HG03159 (cell line): ENCODE measurements around the gene MRPL33.
A peak's percentile ranks its signal among the peaks of the same experiment; 100 is the strongest.

Experiments
- ATAC-seq: cut with Tn5 transposase; IDR thresholded peaks from one replicate; pipeline ENCODE4 v1.9.1; 2021; ENCODE audit warnings: mild to moderate bottlenecking, moderate library complexity; ENCODE audit not compliant: unreplicated experiment

Gene MRPL33

DNA sequence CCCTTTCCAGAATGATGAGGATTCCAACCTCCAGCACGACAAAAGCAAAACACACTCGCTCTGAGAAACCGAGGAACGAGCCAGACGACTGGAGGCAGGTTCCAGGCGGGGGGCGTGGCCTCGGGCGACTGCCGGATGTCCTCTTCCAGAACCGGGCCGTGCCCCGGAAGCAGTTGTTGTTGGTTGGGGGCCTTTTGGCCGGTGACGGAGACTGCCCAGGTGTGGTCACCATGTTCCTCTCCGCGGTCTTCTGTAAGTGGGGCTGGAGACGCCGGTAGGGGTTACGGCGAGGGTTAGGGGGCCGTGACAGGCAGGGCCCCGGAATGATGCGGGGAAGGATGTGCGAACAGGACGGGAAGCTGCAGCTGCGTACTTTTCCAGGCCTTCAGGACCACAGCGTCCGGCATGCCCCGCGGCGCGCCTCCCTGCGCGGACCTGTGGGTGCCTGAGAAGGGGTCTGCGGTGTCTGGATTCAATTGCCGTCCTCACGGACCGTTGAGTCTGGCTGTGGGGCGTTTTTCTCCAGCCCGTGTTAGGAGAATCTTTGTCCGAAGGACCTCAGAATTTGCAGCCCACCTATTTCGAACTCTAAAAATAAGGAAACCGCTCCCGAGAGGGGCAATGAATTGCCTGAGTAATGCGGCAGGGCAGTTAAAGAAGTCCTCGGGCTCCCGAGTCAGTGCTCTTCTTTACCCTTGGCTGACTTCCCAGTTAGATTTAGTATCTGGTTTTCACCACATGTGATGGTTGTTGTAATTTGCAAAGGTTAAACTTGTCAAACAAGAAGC is at the start of gene MRPL33:
Gene MRPL33, plus strand, starts transcription at position 172 of the 788 bp plus-strand sequence. Its CDS starts 59 bp downstream, at position 231.
- ATAC-seq, result peak; percentile 96

DNA sequence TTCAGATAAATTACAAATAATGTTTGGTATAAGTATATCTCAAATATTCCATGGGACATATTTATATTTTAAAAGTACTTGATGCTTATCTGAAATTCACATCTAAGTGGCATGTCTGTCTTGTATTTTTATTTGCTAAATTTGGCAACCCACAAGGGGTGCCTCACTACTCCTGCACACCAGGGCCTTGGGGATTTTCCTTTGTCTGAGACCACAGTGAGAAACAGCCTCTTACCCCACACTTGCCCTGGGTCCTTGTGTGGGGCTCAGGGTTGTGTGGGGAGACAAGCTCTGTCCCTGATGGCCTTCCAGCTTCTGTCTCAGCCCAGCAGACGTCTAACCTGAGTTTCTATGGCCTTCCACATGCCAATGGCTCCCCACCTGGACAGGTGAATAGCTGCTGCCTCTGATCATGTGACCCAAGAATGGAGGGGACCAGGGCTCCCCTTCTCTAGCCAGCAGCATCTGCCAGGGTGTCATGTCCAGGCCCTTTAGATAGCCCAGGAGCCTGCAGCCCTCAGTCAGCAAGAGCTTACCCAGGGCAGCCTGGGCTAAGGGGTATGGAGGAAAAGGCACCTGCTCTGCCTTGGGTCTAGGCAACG is 49.5 kb upstream of the MRPL33 start:
- ATAC-seq, result no peak

DNA sequence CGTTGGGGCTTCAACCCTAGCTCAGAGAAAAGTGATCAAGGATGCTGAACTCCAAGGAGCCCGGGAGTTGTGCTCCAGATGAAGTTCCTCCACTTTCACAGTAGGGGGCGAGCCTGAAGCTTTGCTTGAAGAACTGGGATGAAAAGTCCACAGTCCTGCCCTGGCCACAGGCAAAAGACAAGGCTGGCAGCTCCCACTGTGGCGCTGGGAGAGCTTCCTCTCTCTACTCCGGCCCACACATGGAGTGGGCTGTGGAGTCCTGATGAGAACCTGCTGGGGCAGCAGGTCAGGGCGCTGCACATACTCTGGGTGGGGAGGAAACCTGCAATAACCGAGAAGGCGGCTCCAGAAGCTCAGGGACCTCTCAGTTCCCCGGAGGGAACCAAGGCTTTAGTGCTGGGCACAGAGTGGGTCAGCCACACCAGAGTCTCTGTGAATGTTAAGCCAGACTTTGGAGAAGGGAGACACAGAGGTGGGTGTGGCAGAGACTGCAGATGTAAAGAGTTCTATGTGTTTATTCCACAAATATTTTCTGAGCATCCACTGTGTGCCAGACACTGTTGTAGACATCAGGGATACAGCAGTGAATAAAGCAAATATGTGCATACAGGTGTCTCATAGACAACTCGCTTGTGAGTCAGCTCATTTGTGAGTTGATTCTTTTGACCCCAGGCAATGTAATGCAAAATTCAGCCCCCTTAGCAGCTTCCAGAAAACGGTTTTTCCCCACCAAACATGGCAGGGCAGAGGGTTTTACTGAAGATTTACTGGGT is 48.0 kb upstream of the MRPL33 start:
- ATAC-seq, result no peak

DNA sequence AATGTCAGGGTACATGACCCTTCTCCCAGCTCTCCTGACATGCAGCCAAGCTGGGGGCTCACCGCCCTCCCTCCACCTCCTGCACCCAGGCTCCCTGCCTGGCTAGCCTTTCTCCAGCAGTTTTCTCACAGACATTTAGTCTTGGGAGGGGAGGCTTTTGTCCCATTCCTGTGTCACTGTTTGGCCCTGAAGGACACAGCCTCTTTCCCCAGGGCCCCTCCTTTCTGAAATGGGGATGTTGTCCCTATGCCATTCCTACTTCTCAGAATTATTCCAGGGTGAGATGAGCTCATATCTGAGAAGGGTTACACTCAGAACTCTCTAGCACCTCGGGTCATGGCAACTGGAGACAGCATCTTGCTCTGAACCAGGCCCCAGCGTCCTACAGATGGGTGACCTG is 47.3 kb upstream of the MRPL33 start:
- ATAC-seq, result no peak

DNA sequence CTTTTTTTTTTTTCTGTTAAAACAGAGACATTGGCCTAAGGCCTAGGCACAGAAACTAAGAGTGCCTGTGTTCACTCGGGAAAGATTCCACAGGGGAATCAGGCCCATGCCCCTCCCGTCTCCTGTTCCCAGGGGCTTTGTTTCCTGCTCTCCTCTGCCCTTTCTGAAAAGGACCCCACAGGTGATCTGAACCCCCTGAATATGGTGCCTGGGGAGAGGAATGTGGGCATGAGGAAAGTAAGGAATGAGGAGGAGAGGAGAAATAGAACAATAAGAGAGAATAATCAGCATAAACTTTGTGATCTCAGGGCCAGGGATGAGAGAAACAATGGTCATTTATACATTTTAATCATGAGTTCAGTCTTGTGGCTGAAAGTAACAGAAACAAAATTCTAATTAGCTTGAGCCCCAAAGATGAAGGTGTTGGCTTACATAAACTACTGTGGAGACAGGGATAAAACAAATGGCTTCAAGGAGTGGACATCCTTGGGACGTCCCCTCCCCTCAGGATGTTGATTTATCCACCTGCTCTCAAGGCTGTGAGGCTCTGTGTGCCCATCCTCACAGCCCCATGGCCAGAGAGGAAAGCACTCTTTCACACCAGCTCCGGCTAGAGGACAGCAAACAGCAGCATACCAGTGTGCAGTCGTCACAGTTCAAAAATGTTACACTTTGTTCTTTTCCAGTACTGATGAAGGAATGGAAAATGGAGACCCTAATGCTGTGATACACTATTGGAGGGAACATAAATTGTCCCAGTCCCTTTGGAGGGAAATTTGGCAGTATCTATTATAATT is 46.4 kb upstream of the MRPL33 start:
- ATAC-seq, result no peak

- no peak for ATAC-seq
Observed at GRCh38 chr2:27727257-27727656, 44.3 kb upstream of the MRPL33 start.

DNA sequence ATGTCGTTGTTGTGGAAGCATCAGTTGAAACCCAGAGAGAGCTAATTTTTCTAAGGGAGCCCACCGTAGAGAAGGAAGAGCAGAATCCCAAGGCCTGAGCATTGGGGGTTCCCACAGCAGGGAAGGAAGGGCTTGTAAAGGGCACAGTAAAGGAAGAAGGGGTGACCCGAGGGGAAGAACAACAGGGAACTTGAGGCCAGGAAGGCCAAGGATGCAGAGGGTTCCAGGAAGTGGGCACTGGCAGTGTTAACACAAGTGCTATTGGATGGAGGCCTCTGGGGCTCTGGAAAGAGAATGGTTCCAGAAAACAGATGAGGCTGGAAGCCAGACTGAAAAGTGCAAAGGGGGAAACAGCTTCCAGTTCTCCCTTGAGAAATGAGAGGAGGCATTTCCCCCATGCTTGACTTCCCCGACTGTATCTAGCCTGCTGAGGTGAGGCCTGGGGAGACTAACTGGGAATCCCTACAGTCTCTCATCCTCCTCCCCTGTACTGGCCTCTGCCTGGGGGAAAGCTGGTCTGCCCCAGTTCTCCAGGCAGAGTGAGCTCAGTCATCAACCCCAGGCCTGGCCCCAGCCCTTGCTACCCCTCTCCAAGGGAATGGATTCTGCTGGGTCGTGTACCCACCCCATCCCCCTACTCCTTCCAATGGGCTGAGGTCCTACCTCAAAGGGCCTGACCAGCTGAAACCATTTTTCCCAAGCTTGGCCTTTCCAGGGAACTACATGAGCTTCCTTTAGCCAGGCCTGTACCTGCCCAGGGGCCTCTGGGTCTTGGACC is 43.2 kb upstream of the MRPL33 start:
- ATAC-seq, result no peak

DNA sequence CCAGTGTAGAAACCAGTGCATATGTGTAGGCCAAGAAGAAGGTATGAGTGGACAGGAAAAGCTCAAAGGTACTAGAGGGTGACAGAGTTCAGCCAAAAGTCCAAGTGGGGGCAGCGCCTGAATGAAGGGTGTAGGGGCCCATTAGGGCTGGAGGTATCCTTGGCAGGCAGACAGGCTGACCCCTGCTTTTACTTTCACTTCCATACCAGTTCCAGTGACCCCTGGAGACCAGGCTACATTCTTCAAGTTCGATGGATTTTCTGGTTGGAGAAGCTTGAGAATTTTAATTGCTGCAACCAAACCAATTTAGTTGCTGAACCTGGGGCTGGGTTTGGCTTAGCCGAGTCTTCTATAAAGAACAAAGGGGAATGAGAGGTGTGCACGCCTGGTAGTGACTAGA is 42.3 kb upstream of the MRPL33 start:
- no peak for ATAC-seq

- ATAC-seq, result no peak
Observed at GRCh38 chr2:27729614-27730013, 41.9 kb upstream of the MRPL33 start.

DNA sequence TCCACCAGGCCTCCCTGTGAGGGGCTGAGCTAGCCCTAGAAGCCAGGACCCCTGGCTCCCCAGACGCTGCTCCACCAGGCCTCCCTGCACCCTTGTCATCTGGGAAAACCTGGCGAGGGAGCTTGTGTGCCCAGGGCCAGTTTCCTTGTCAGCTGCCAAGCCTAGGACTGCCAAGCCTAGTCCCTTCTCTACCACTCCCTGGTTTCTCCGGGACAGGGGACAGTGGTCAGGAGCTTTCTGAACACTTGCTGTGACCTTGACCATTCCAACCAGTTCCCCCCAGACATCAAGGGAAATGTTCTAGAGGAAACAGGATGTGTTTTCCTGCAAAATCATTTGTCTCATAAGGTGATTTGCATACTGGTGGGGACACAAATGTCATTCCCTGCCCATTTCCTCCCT is 41.3 kb upstream of the MRPL33 start:
- no peak for ATAC-seq

GRCh38 chr2:27730980-27731691 is 40.4 kb upstream of the MRPL33 start:
- ATAC-seq, result no peak

GRCh38 chr2:27734305-27734704 is 37.2 kb upstream of the MRPL33 start:
- ATAC-seq, result no peak

DNA sequence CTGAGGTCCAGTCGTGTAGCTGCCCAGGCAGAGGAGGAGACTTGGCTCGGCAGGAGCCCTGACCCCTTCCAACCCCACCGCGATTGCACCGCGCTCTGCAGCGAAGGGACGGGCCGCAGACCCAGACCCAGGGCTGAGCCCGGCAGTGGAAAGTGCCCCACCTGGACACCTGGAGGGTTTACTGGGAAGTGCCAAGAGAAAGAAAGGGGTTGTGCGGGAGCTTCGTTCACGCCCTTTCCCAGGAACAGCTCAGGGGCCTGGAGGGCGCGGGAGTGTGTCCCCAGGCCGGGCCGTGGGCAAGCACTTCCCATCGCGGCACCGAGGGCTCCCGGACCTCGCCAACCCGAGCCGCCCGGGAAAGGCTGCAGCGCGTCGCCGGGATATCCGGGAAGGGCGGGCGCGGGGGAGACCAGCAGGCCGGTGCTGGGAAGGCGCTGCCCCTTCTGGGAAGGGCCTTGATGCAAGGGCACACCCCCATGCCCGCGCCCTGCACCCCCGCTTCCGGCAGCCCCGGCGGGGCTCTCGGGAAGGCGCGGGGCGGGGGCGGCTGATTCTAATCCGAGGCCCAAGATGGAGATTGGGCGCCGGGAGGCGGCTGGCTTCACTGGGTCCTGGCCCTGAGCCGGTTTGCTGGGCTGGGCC is 36.1 kb upstream of the MRPL33 start:
- ATAC-seq, result no peak

- ATAC-seq, result no peak
Observed at GRCh38 chr2:27736031-27736889, 35.3 kb upstream of the MRPL33 start.

GRCh38 chr2:27736890-27737204 is 34.7 kb upstream of the MRPL33 start:
- no peak for ATAC-seq

GRCh38 chr2:27737676-27738348 is 33.7 kb upstream of the MRPL33 start:
- ATAC-seq, result no peak

GRCh38 chr2:27738349-27739057 is 33.0 kb upstream of the MRPL33 start:
- ATAC-seq, result no peak
